Bronchial epithelial cell (primary cell): ENCODE results near the gene NPY4R. TPM values are rescaled to one million over a fixed set of nuclear protein-coding genes. Genes with fewer than 3 reads are reported as not detected.
"Not testable (repeated sequence)": the region's sequence is repeated elsewhere in the genome, so short reads cannot be mapped to it uniquely, and the experiment has no call there.

Source experiments
- DNase-seq: peaks from one replicate; pipeline ENCODE4 v3.0.0-alpha.2; 2010; ENCODE audit warnings: low read depth
- FAIRE-seq: peaks from 2 replicates; lab custom pipeline; 2011; peaks lifted over from hg19 to GRCh38; lab: Jason Lieb, UNC
- H3K27me3 ChIP-seq: 2 replicates; pipeline ENCODE4 v1.5.1; 2011; ENCODE audit warnings: low read length; ENCODE audit not compliant: control insufficient read depth, insufficient read depth
- H3K36me3 ChIP-seq: 2 replicates; pipeline ENCODE4 v1.5.1; 2011; ENCODE audit warnings: low read length; ENCODE audit not compliant: control insufficient read depth, insufficient read depth
- H3K4me3 ChIP-seq: 2 replicates; pipeline ENCODE4 v1.5.1; 2011; ENCODE audit warnings: mild to moderate bottlenecking, low read depth, low read length, control low read depth
- total RNA-seq: library from RNA; depleted of rRNA; stranded (reverse); fragments of >200 nt; gene quantifications from 2 replicates; pipeline ENCODE4 v1.2.1, GENCODE V29; 2014
- TF ChIP-seq, protein P1 (sequence below): IDR thresholded peaks from 2 replicates; pipeline ENCODE4 v1.5.1; 2011; ENCODE audit warnings: mild to moderate bottlenecking, moderate library complexity, low read length, control low read depth, inconsistent platforms; ENCODE audit not compliant: insufficient read depth, severe bottlenecking

NPY4R gene, protein sequence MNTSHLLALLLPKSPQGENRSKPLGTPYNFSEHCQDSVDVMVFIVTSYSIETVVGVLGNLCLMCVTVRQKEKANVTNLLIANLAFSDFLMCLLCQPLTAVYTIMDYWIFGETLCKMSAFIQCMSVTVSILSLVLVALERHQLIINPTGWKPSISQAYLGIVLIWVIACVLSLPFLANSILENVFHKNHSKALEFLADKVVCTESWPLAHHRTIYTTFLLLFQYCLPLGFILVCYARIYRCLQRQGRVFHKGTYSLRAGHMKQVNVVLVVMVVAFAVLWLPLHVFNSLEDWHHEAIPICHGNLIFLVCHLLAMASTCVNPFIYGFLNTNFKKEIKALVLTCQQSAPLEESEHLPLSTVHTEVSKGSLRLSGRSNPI
- total RNA-seq = not detected in 2 replicates

DNA sequence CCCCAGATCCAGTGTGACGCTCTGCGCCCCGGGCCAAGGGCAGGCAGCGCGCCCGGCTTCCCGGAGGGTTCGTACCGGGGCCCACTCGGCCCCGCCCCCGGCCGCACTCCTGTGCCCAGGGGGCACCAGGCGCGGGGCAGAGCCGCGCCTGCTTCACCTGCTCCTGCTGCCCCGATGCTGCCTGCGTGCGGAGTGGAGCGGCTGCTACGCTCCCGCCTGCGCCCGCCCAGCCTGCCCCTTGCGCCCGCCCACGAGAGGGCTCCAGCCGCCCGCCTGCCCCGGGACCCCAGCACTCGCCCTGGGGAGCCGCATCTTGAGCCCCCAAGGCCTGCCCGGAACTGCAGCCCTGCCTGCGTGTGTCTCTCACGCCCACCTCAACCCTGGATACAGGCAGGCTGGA is at the start of gene NPY4R:
Gene NPY4R, minus strand, starts transcription at position 194 of the 400 bp plus-strand sequence. CDS start 3,323 bp downstream, outside the sequence.
- H3K4me3 ChIP-seq, H3K27me3 ChIP-seq, DNase-seq, FAIRE-seq, H3K36me3 ChIP-seq: not testable (repeated sequence)

DNA sequence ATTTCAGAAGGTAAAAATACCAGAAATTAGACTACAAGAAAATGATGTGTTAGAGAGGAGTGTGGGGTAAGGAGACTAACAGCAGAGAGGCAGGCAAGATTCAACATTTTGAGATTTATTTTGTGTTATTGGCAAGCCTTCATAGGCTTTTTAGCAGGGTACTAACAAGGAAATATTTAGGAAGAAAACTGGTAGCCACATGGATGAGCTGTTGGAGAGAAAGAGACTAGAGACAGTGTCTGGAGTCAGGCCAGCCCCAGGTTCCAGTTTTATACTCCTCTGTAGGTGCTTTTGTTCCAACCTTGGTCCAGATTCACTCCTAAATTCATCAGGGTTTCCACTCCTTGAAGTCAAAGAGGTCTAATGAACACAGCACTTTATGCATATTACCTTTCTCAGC is 49.6 kb upstream of the NPY4R start:
- DNase-seq (no peak), FAIRE-seq (no peak)
- Histone ChIP-seq H3K4me3 (no peak overlapping the region), H3K36me3 (no peaks in the 10 kb centered on the region), H3K27me3 (no peaks in the 10 kb centered on the region)
- TF ChIP-seq, protein P1, sequence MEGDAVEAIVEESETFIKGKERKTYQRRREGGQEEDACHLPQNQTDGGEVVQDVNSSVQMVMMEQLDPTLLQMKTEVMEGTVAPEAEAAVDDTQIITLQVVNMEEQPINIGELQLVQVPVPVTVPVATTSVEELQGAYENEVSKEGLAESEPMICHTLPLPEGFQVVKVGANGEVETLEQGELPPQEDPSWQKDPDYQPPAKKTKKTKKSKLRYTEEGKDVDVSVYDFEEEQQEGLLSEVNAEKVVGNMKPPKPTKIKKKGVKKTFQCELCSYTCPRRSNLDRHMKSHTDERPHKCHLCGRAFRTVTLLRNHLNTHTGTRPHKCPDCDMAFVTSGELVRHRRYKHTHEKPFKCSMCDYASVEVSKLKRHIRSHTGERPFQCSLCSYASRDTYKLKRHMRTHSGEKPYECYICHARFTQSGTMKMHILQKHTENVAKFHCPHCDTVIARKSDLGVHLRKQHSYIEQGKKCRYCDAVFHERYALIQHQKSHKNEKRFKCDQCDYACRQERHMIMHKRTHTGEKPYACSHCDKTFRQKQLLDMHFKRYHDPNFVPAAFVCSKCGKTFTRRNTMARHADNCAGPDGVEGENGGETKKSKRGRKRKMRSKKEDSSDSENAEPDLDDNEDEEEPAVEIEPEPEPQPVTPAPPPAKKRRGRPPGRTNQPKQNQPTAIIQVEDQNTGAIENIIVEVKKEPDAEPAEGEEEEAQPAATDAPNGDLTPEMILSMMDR = no peak

DNA sequence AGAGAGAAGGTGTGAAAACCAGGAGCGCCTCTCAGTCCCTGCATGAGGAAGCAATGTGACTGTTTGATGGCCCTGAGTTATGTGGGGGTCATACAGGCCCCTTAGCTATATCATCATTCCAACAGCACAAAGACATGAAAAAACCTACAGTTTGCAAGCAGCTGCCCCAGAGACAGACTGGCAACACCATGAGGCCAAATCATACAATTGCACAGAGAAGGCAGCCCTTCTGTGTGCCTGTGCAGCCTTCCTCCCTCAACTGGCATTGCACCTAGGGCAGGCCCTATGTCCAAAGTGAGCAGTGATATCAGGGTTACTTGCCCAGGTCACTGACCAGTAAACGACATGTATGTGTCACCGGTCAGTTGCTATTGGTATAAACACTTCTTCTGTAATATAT is 49.1 kb upstream of the NPY4R start:
- Histone ChIP-seq H3K27me3 (no peaks in the 10 kb centered on the region), H3K4me3 (no peak overlapping the region), H3K36me3 (no peaks in the 10 kb centered on the region)
- DNase-seq = no peak
- FAIRE-seq = no peak
- TF ChIP-seq, protein P1 = no peak

DNA sequence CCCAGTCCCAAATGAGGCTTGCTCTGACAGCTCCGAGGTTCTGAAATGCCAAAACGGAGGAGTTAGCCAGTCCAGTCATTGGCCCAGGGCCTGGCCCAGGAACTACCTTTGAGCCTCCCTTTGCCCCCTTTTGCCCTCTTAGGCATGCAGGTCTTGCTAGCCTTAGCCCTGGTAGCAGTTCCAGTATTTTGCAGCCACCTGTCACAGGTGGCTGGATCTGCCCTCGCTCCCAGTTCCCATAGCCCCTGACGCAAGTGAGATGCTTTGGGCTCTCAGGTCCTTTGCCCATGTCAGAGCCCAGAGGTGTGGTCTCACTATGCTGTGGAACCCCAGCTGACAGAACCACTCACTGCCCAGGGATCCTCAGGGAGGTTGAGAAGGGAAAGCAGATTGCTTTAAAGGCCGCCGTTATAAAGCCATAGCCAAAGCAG is 48.7 kb upstream of the NPY4R start:
- FAIRE-seq (no peak), DNase-seq (no peak)
- TF ChIP-seq, protein P1 = no peak
- H3K27me3 ChIP-seq = no peaks in the 10 kb centered on the region
- H3K36me3 ChIP-seq = no peaks in the 10 kb centered on the region
- no peak overlapping the region for H3K4me3 ChIP-seq

DNA sequence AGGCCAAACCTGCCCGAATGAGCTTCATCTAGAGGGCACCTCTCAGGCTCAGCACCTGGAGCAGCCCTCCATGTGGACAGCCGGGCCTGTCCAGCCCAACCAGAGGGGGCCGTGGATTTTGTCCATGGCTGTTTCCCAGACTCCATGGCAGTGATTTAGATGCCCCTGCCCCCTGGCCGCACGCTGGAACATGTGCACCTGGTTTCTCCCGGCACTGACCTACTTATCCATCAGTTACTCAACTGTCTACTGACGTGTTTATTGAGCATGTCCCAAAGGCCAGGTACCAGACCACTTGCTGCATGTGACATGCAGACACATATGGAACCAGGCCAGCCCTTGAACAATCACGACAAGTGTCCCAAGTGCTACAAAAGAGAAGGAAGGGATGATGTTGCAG is 47.6 kb upstream of the NPY4R start:
- H3K27me3 ChIP-seq, H3K4me3 ChIP-seq, DNase-seq, H3K36me3 ChIP-seq, FAIRE-seq: not testable (repeated sequence)

DNA sequence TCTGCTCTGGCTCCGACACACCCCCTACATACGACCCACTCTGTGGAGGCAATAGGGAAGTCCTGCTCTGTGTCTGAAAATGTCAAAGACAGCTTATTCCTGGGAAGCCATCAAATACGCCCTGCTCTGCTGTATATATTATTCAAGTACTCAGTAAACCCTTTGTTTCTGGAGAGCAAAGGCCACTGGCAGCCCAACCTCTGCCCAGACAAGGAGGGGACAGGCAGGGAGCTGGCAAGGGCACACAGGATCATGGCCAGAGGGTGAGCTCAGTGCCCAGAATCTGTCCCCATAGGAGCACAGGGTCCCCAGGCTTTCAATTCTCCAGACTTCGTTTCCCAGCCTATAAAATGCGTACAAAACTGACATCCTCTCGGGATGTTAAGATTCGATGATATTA is 47.0 kb upstream of the NPY4R start:
- not testable (repeated sequence) for FAIRE-seq, H3K27me3 ChIP-seq, H3K4me3 ChIP-seq, DNase-seq, H3K36me3 ChIP-seq

DNA sequence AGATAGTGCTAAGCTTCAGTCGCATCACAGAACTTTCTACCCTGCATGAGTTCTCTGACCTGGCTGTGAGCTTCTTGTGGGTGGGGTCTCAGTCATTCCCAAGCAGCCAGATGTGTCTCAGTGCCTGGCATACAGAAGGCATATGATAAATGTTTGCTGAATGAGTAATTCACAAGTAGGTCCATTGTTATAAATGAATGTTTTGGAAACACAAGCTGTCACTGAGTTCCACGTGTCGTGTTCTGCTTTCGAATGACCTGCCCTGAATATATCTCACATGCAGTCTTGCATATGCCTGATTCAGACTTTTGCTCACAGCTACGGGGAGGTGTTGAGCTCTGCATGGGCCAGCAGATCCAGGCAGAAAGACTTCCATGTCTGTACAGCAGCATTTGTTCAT is 46.2 kb upstream of the NPY4R start:
- H3K27me3 ChIP-seq, H3K36me3 ChIP-seq, FAIRE-seq, H3K4me3 ChIP-seq, DNase-seq: not testable (repeated sequence)

DNA sequence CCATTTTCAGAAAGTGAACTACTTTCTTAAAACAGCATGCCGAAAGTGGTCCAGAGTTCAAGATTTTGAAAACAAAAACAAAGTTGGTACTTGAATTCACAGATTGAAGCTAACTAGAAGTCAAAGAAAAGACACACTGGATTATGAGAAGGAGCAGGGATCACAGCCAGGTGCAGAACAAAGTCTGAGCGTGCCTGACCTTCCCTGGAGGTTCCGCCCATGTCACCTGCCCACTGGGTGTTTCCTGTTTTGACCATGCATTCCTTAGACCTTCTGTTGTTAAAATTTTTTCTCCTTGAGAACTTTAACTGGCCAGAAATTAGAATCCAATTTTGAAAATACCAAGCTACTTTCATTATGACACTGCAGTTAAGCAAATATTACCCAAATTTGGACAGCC is 34.2 kb upstream of the NPY4R start:
- not testable (repeated sequence) for FAIRE-seq, DNase-seq, H3K4me3 ChIP-seq, H3K27me3 ChIP-seq, H3K36me3 ChIP-seq

DNA sequence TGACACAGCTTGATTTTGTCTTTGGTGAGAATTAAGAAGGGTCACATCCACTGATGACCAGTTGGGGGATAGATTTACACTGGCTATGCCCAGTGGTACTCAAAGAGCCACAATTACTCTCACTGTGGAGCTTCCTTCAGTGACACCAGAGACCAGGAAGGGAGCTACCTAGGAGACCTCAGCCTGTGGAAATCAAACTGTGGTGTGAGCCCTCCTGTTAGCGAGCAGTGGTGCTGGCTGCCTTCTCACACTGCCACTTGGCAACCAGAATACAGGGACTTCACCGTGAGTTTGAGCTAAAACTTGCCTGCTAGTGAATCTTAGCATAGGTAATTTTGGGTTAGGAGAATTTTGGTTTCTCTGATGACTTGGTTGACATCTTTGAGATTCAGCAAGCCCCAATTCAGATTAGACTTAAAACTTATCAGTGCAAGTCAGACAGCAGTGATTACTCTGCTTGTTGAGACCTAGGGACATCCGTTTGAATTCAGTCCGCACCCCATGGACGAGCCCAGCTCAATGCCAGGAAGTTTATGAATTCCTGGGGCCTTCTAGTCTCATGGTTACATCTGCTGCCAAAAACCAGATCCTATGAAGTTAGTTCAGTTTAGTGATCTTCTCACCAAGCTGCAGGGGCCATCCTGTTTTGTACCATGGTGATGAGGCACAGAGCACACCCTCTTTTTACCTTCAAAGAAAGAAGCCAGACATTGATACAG is 33.4 kb upstream of the NPY4R start:
- not testable (repeated sequence) for H3K36me3 ChIP-seq, FAIRE-seq, H3K4me3 ChIP-seq, H3K27me3 ChIP-seq, DNase-seq

DNA sequence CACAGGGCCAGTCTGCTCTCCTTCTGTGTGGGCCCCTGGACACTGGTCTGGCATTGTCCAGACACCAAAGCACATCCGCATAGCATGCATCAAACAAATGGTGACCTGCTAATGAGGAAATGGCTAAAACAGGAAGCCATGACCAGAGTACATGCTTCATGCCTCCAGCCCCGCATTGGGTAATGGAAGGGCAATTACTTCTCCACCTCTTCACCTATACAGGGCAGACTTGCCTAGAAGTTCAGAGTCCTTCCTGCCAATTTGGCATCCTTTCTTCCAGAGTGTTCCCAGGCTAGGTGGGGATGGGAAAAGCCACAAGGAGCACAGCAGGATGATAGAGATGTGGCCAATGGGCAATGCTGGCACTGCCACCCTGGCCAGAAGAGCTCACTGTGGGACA is 32.1 kb upstream of the NPY4R start:
- H3K36me3 ChIP-seq, DNase-seq, H3K27me3 ChIP-seq, H3K4me3 ChIP-seq, FAIRE-seq: not testable (repeated sequence)

DNA sequence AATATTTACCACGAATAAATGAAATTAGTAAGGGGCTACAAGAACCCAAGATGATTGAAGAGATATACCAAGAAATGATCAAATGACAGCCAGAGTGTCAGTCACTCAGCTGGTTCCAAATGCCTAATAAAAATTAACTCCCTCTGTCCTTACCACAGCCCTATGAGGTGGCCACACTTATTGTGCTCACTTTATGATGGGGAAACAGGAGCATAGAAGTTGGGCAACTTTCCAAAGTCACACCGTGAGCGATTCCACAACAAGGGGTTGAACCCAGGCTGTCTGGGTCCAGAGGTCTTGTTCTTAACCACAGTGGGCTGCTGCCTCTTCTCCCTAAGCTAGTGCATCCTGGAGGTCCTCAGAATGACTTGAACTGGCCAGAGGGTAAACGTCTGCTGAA is 31.6 kb upstream of the NPY4R start:
- H3K4me3 ChIP-seq, FAIRE-seq: not testable (repeated sequence)

More for the DNA sequence above, 31.6 kb upstream of the NPY4R start:
- H3K36me3 ChIP-seq, DNase-seq, H3K27me3 ChIP-seq: not testable (repeated sequence)
